ENCODE measurements around the gene ATRIP. TPM values are rescaled to one million over a fixed set of nuclear protein-coding genes. Genes with fewer than 3 reads are reported as not detected.

Gene ATRIP
- total RNA-seq, 2 experiments from 2014 or later, result 17.4 to 19.4 TPM

DNA sequence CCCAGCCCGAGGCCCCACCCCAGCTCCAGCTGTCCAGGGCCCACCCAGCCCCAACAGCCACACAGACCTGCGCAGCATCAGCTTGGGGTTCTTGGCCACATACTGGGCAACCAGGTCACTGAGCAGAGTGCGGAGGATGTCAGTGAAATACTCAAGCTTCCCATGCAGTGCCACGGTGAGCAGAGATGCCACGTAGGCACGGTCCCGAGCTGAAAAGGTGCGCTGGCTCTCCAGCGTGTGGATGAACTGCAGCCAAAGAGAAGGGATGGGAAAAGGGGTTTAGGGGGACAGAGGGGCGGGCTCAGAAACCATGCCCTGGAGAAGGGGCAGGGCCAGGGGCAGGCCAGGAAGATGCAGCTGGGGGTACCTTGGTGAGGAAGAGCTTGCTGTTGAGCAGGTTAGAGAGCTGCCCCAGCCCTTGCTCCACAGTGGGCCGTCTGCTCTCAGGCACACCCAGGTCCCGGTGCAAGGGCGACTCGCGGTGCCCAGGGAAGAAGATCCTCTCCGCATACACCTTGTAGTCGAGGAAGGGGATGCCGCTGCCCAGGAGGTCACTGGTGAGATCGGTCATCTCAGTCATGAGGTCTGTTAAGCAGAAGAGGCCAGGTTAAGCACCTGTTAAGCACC lies 34.0 kb upstream of the ATRIP start:
- Mint-ChIP-seq H3K9me3 (no peaks in the 10 kb centered on the region), H3K4me1 (no peaks in the 10 kb centered on the region), H3K27ac (no peak overlapping the region), H3K27me3 (no peaks in the 10 kb centered on the region), H3K4me3 (no peak overlapping the region), H3K36me3 (ENCODE audit: low read depth) (no peaks in the 10 kb centered on the region)
- CTCF ChIA-PET, result interaction anchor here (0.9 to 2.8 kb wide), 3 partner anchors 11 to 107 kb away, joined by 3 to 9 read pairs (median 3); no protein-coding TSS in a partner anchor
- DNase-seq, result no peak
- POLR2A ChIA-PET, result interaction anchor here (0.5 kb wide), 1 partner anchor 363 kb away, joined by 3 read pairs; no protein-coding TSS in a partner anchor

DNA sequence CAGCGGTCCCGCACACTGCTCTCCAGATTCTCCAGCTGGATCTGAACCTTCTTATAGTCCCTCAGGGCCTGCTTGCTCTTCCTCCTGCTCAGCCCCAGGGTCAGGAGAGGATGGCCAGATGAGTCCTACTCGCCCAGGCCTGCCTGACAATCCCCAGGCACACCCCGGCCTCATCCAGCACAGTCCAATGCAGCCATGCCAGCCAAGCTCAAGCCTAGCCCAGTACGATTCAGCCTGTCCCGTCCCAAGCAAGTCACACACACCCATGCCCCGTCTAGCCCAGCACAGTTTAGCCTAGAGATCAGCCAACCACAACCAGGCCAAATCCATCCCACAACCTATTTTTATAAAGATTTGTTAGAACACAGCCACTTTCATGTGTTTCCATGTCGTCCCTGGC lies 33.5 kb upstream of the ATRIP start:
- H3K9me3 Mint-ChIP-seq, result no peaks in the 10 kb centered on the region
- POLR2A ChIA-PET, result no interaction called here

DNA sequence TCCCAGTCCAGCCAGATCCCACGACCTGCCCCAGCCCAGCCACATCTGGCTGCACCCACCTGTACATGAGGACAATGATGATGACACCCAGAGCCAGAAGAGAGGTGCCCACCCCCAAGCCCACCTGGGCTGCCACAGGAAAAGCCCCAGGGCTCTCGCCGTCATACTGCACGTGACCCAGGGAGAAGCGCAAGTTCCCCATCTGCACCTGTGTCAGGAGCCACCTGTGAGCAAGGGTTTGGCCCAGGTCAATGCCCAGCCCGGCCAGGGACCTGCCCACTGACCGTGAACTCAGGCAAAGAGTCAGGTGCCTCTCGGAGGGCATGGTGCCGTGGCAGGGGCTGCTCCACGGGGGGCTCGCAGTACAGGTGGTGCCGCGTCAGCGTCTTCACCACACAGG lies 32.9 kb upstream of the ATRIP start:
- H3K9me3 Mint-ChIP-seq, result no peaks in the 10 kb centered on the region
- no peak for DNase-seq
- no peaks in the 10 kb centered on the region for H3K27me3 Mint-ChIP-seq
- no peak overlapping the region for H3K4me3 Mint-ChIP-seq
- POLR2A ChIA-PET, result no interaction called here
- H3K4me1 Mint-ChIP-seq, result no peaks in the 10 kb centered on the region
- H3K36me3 Mint-ChIP-seq (ENCODE audit: low read depth), result no peaks in the 10 kb centered on the region
- CTCF ChIA-PET, result interaction anchor here (0.9 to 1.2 kb wide), 2 partner anchors 23 kb away, joined by 3 to 4 read pairs; no protein-coding TSS in a partner anchor
- H3K27ac Mint-ChIP-seq, result no peak overlapping the region

More for the DNA sequence above, 33.5 kb upstream of the ATRIP start:
- Mint-ChIP-seq H3K27ac (no peak overlapping the region), H3K27me3 (no peaks in the 10 kb centered on the region), H3K4me1 (no peaks in the 10 kb centered on the region), H3K4me3 (no peak overlapping the region), H3K36me3 (ENCODE audit: low read depth) (no peaks in the 10 kb centered on the region)
- no peak for DNase-seq
- CTCF ChIA-PET, result interaction anchor here (0.9 kb wide), 1 partner anchor 23 kb away, joined by 3 read pairs; no protein-coding TSS in a partner anchor

DNA sequence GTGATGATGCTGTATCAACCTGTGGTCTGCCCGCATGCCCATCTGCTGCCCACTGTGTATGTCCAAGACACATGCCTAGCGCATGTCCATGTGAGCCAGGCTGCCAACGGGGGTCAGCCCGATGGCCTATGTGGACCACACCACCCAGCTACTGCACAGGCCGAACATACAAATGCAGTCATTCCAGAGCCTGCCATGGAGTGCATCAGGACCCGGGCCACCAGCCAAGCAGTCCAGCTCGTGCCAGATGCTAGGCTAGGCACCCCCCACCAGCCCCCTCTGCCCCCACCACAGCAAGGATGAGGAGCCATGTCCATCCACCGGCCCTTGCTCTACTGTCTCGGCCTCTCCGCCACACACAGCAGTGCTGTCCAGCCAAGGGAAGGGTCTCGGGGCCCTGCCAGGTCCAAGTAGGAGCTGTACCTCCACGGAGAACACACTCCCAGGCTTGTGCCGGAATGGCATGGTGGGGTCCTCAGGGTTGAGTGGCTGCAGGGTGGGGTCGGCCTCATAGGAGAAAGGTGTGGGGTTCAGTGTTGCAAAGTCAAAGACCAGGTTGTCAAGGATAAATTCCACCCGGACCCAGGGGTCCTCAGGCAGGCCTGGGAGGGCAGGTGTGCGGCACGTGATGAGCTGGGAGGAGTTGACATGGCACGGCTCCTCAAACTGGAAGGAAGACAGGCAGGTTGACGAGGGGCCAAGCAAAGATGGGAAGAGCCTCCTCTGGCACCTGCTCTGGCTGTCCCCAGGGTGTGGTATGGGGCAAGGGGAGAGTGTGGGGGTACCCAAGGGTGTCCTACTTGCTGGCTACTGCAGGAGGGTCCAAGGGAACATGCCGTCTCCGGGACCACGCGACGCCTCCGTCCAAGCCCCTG lies 31.9 kb upstream of the ATRIP start:
- Mint-ChIP-seq H3K4me1 (no peaks in the 10 kb centered on the region), H3K27me3 (no peaks in the 10 kb centered on the region), H3K36me3 (ENCODE audit: low read depth) (no peaks in the 10 kb centered on the region), H3K27ac (no peak overlapping the region), H3K4me3 (no peak overlapping the region), H3K9me3 (no peaks in the 10 kb centered on the region)
- no peak for DNase-seq
- ChIA-PET CTCF (interaction anchor here (1.0 to 2.0 kb wide), 4 partner anchors 10 to 22 kb away, joined by 4 to 6 read pairs (median 4); partner anchors contain the start of gene PLXNB1), POLR2A (no interaction called here)

DNA sequence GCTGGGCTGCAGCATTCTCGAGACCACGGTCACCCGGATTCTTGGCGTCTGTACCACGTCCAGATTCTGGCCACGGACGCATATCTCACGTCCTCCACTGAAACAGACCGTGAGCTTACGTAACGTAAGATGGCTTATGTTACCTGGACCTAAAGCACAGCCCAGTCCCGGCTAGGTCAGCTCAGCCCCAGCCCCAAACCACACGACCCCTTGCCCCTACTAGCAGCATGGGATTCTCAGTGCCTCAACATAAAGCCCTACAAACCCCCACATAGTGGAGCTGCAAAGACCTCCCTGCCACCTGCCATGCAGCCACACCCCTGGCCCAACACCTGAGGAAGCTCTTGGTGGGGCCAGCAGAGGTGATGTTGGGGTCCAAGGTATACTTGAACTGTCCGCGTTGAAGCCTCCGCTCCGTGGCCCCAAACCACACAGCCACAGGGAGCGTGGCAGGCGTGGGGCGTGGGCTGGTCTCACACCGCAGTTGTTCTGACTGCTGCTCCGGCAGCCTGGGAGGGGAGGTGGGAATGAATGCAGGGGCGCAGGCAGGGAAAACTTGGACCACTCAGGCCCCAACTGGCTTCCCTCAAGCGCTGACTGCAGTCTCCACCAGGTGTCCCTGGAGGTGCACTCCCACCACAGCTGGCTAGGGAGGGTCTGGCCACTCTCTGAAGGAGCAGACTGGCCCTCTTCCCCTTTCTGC lies 31.1 kb upstream of the ATRIP start:
- H3K27ac Mint-ChIP-seq, result no peak overlapping the region
- ChIA-PET CTCF (interaction anchor here (1.0 to 4.2 kb wide), 4 partner anchors 11 to 20 kb away, joined by 4 to 18 read pairs (median 6); partner anchors contain the start of gene PLXNB1), POLR2A (no interaction called here)
- H3K4me1 Mint-ChIP-seq, result no peaks in the 10 kb centered on the region
- H3K4me3 Mint-ChIP-seq, result no peak overlapping the region
- H3K27me3 Mint-ChIP-seq, result no peaks in the 10 kb centered on the region
- H3K36me3 Mint-ChIP-seq (ENCODE audit: low read depth), result no peaks in the 10 kb centered on the region
- DNase-seq, result no peak
- no peaks in the 10 kb centered on the region for H3K9me3 Mint-ChIP-seq

DNA sequence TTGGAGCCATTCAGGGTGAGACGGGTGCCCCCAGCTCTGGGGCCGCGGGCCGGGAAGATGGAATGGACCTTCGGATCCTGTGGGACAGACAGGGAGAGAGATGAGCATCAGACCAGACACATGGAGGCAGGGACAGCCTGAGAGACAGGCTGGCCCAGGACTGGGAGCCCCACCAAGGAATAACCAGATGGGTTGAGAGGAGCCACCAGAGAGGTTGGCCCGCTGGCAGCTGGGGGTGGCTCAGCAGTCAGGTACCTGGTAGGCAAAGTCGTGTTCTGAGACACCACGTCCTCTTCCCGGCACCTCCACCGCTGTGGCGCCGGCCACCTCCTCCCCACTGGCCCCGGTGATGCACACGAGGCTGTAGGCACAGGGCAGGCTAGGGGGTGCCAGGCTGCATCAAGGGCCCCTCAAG lies 30.4 kb upstream of the ATRIP start:
- H3K4me3 Mint-ChIP-seq, result no peak overlapping the region
- no peaks in the 10 kb centered on the region for H3K9me3 Mint-ChIP-seq
- CTCF ChIA-PET, result interaction anchor here (2.0 to 4.2 kb wide), 2 partner anchors 14 to 20 kb away, joined by 5 to 18 read pairs; partner anchors contain the start of gene PLXNB1
- POLR2A ChIA-PET, result no interaction called here
- H3K4me1 Mint-ChIP-seq, result no peaks in the 10 kb centered on the region
- no peak overlapping the region for H3K27ac Mint-ChIP-seq
- H3K27me3 Mint-ChIP-seq, result no peaks in the 10 kb centered on the region
- H3K36me3 Mint-ChIP-seq (ENCODE audit: low read depth), result no peaks in the 10 kb centered on the region
- DNase-seq, result no peak

DNA sequence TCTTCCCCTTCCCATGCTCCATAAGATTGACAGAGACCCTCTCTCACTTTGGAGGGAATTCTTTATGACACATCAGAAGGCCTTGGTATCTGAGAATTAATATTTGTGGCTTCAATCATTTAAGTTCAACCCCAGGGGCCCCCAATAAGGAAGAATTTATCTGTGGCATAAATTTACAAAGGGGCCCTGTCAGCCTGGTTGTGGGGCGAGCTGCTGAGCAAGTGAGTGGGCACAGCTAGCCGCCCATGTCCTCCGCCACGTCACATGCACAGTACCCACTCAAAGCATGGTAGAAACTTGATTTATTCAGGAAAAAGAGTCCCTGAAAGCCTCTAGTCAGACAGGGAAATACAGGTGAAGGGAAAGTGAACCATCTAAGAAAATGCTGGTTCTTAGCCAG lies 30.0 kb upstream of the ATRIP start:
- H3K4me1 Mint-ChIP-seq, result no peaks in the 10 kb centered on the region
- ChIA-PET CTCF (interaction anchor here (2.0 to 4.2 kb wide), 2 partner anchors 13 to 19 kb away, joined by 5 to 18 read pairs; partner anchors contain the start of gene PLXNB1), POLR2A (no interaction called here)
- no peak for DNase-seq
- H3K36me3 Mint-ChIP-seq (ENCODE audit: low read depth), result no peaks in the 10 kb centered on the region
- H3K27ac Mint-ChIP-seq, result no peak overlapping the region
- no peaks in the 10 kb centered on the region for H3K27me3 Mint-ChIP-seq
- H3K9me3 Mint-ChIP-seq, result no peaks in the 10 kb centered on the region
- H3K4me3 Mint-ChIP-seq, result no peak overlapping the region

DNA sequence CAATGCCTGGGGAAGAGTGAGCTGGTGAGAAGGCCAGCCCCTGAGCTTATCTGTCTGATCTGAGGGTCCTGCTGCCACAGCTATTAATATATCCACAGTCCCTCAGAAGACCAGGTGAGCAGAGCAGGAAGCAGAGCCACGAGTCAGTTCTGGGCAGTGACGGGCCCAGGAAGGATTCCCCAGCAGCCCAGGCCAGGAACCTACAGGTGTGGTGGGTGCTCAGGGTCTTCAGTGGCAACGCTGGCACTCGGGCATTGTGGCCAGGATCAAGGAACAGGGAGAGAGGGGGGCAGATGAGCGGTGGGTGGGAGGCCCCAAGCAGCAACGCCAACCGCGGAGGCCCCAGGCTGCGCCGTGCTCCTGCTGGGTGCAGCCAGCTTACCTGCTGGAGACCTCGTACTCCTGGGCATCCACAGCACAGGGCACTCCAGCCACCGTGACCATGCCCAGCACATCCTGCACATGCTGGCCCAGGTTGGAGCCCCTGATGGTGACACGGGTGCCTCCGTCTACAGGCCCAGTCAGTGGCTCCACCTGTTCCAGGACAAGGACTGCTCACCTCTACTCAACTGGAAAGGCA lies 28.9 kb upstream of the ATRIP start:
- CTCF ChIA-PET, result interaction anchor here (1.5 to 4.2 kb wide), 2 partner anchors 18 to 25 kb away, joined by 4 to 18 read pairs; no protein-coding TSS in a partner anchor
- H3K9me3 Mint-ChIP-seq, result no peaks in the 10 kb centered on the region

DNA sequence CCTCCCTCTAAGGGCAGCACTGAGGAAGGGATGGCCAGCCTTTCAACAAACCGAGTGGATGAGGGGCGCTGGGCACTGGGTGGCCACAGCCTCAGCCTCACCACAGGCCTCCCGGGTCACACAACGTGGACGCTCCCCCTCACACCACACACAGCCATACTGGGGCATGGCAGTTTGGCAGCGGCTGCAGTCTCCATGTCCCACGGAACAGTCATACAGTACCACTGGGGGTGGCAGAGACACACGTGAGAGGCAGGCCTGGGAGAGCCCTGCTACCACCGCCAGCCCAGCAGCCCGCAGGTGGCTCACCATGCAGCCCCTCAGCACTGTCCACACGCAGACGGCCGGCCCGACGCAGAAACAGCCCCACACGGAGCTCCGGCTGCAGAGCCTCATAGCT lies 28.4 kb upstream of the ATRIP start:
- H3K4me3 Mint-ChIP-seq, result no peak overlapping the region
- DNase-seq, result no peak
- H3K27ac Mint-ChIP-seq, result no peak overlapping the region
- ChIA-PET POLR2A (no interaction called here), CTCF (interaction anchor here (1.5 to 4.2 kb wide), 2 partner anchors 18 to 25 kb away, joined by 4 to 18 read pairs; no protein-coding TSS in a partner anchor)
- no peaks in the 10 kb centered on the region for H3K27me3 Mint-ChIP-seq
- no peaks in the 10 kb centered on the region for H3K36me3 Mint-ChIP-seq (ENCODE audit: low read depth)
- H3K9me3 Mint-ChIP-seq, result no peaks in the 10 kb centered on the region
- peaks cover 3% of the 10 kb centered on the region for H3K4me1 Mint-ChIP-seq

More for the DNA sequence above, 28.9 kb upstream of the ATRIP start:
- POLR2A ChIA-PET, result no interaction called here
- Mint-ChIP-seq H3K27ac (no peak overlapping the region), H3K27me3 (no peaks in the 10 kb centered on the region), H3K4me1 (peaks cover 3% of the 10 kb centered on the region), H3K4me3 (no peak overlapping the region), H3K36me3 (ENCODE audit: low read depth) (no peaks in the 10 kb centered on the region)
- no peak for DNase-seq

DNA sequence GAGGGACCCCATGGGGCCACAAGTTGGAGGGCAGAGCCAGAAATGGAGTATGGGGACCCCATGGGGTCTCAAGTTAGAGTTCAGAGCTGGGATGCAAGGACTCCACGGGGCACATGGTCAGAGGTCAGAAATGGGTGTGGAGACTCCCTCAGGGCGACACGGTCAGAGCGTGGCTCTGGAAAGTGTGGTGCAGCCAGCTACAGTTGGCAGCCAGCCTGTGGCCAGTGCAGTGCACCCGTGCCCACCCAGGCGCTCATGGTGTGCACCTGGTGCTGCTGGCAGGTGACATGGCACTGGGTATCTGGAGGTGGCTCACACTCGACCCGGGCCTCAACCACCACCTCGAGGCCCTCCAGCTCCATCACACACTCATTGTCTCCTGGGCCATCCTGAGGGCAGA lies 27.9 kb upstream of the ATRIP start:
- Mint-ChIP-seq H3K4me3 (no peak overlapping the region), H3K4me1 (peaks cover 3% of the 10 kb centered on the region), H3K9me3 (no peaks in the 10 kb centered on the region), H3K27ac (no peak overlapping the region), H3K36me3 (ENCODE audit: low read depth) (no peaks in the 10 kb centered on the region), H3K27me3 (no peaks in the 10 kb centered on the region)
- POLR2A ChIA-PET, result no interaction called here
- CTCF ChIA-PET, result interaction anchor here (1.3 to 4.2 kb wide), 4 partner anchors 17 to 131 kb away, joined by 4 to 18 read pairs (median 4); no protein-coding TSS in a partner anchor
- no peak for DNase-seq

DNA sequence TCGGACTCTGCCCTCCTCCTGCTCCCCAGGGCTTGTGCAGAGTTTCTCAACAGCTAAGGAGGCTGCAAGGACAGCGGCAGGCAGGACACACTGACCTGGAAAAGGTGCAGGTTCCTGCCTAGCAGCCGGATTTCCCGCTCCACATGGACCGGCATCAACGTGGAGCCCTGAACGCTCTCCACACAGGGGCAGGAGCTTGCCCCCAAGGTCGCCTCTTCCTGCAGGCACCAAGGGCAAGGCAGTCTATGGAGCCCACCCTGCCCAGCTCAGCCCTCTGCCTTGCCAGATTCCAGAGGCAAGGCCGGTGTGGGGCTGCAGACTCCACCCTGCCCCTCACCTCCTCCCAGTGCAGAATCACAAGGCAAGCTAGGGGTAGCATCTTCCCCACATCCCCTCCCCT lies 27.4 kb upstream of the ATRIP start:
- DNase-seq, result no peak
- H3K27ac Mint-ChIP-seq, result no peak overlapping the region
- no peak overlapping the region for H3K4me3 Mint-ChIP-seq
- no peaks in the 10 kb centered on the region for H3K9me3 Mint-ChIP-seq
- peaks cover 3% of the 10 kb centered on the region for H3K4me1 Mint-ChIP-seq
- no peaks in the 10 kb centered on the region for H3K36me3 Mint-ChIP-seq (ENCODE audit: low read depth)
- H3K27me3 Mint-ChIP-seq, result no peaks in the 10 kb centered on the region
- ChIA-PET CTCF (interaction anchor here (1.3 to 4.2 kb wide), 4 partner anchors 17 to 130 kb away, joined by 4 to 18 read pairs (median 4); no protein-coding TSS in a partner anchor), POLR2A (no interaction called here)

DNA sequence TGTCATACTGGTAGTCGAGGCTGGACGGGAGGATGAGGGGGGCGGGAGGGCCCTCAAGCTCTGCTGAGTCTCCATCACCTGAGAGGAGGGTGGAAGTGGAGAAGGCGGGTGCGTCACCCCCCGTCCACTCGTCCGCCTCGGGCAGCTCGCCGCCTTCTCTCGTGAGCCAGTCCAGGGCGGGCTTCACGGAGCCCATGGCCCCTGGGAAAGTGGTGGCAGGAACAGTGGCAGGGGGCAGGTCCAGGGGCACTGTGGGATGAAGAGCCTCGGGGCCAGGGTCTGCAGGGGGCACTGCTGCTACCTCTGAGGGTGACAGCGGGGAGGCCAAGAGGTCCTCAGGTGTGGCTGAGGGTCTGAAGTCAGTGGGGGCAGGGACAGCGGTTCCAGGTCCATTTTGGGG lies 26.9 kb upstream of the ATRIP start:
- no peaks in the 10 kb centered on the region for H3K9me3 Mint-ChIP-seq
- ChIA-PET CTCF (interaction anchor here (1.3 to 1.4 kb wide), 2 partner anchors 19 to 130 kb away, joined by 4 read pairs; no protein-coding TSS in a partner anchor), POLR2A (no interaction called here)
- H3K4me1 Mint-ChIP-seq, result peaks cover 3% of the 10 kb centered on the region
- no peaks in the 10 kb centered on the region for H3K36me3 Mint-ChIP-seq (ENCODE audit: low read depth)
- no peak overlapping the region for H3K27ac Mint-ChIP-seq
- H3K27me3 Mint-ChIP-seq, result no peaks in the 10 kb centered on the region
- no peak overlapping the region for H3K4me3 Mint-ChIP-seq
- no peak for DNase-seq

Data from activated CD4-positive, alpha-beta T cell treated with anti-CD3 and anti-CD28 coated beads, Interleukin-2, amount 10 ng/mL, durations not matched to agents 7 days and 5 days (primary cell).